Mesendoderm (in vitro differentiated cells): ENCODE measurements around the gene HOATZ.

Source experiments
- DNase-seq: peaks from one replicate; pipeline ENCODE4 v3.0.0; 2013
- H2AK5ac ChIP-seq: 2 replicates; pipeline ENCODE4 v1.6.1; 2013; ENCODE audit warnings: low read length, inconsistent platforms
- H2BK120ac ChIP-seq: 2 replicates; pipeline ENCODE4 v1.6.1; 2013; ENCODE audit warnings: low read depth, mild to moderate bottlenecking, low read length, moderate library complexity, mixed read lengths
- H2BK15ac ChIP-seq: replicated peaks from 2 replicates; pipeline ENCODE4 v1.6.1; 2013; ENCODE audit warnings: low read depth, mild to moderate bottlenecking, moderate library complexity
- H2BK5ac ChIP-seq: 2 replicates; pipeline ENCODE4 v1.6.1; 2013; ENCODE audit warnings: low read length, inconsistent platforms
- H3K18ac ChIP-seq: 2 replicates; pipeline ENCODE4 v1.6.1; 2013; ENCODE audit warnings: mild to moderate bottlenecking, low read length, mixed read lengths
- H3K23ac ChIP-seq: one replicate; pipeline ENCODE4 v1.6.1; 2013; ENCODE audit warnings: low read length
- H3K27ac ChIP-seq: 2 replicates; pipeline ENCODE4 v1.5.1; 2013; ENCODE audit warnings: low read depth, mild to moderate bottlenecking, inconsistent platforms, low read length, moderate library complexity
- H3K27me3 ChIP-seq: 2 replicates; pipeline ENCODE4 v1.6.1; 2013; ENCODE audit warnings: low read length, control low read depth, mild to moderate bottlenecking, inconsistent platforms; ENCODE audit not compliant: insufficient read depth, poor library complexity
- H3K36me3 ChIP-seq: 2 replicates; pipeline ENCODE4 v1.6.1; 2013; ENCODE audit warnings: low read length, inconsistent platforms; ENCODE audit not compliant: control insufficient read depth, insufficient read depth
- H3K4ac ChIP-seq: one replicate; pipeline ENCODE4 v1.6.1; 2013; ENCODE audit warnings: low read depth, mild to moderate bottlenecking, low read length, moderate library complexity
- H3K4me1 ChIP-seq: 2 replicates; pipeline ENCODE4 v1.6.1; 2013; ENCODE audit warnings: low read depth, low read length, inconsistent platforms; ENCODE audit not compliant: control insufficient read depth
- H3K4me2 ChIP-seq: 2 replicates; pipeline ENCODE4 v1.6.1; 2013; ENCODE audit warnings: low read length
- H3K4me3 ChIP-seq: 2 replicates; pipeline ENCODE4 v1.5.1; 2013; ENCODE audit warnings: mild to moderate bottlenecking, low read length
- H3K56ac ChIP-seq: one replicate; pipeline ENCODE4 v1.6.1; 2013; ENCODE audit warnings: low read length
- H3K79me1 ChIP-seq: 2 replicates; pipeline ENCODE4 v1.6.1; 2013; ENCODE audit warnings: low read length, inconsistent platforms
- H3K79me2 ChIP-seq: 2 replicates; pipeline ENCODE4 v1.6.1; 2013; ENCODE audit warnings: mild to moderate bottlenecking, low read length; ENCODE audit not compliant: control insufficient read depth, insufficient read depth
- H3K9ac ChIP-seq: 2 replicates; pipeline ENCODE4 v1.6.1; 2013; ENCODE audit warnings: low read length, inconsistent platforms
- H4K5ac ChIP-seq: one replicate; pipeline ENCODE4 v1.6.1; 2013; ENCODE audit warnings: low read length
- H4K8ac ChIP-seq: one replicate; pipeline ENCODE4 v1.6.1; 2013; ENCODE audit warnings: low read depth, mild to moderate bottlenecking, control low read depth, low read length, moderate library complexity
- WGBS: extraction: QIAGEN DNeasy Blood & Tissue Kit; methylation state at CpG from one replicate; pipeline ENCODE4 v1.1.7; 2013; ENCODE audit warnings: low lambda C conversion rate, missing lambda C conversion rate; ENCODE audit not compliant: insufficient coverage; ENCODE audit errors: extremely low coverage; 5-methylcytosine and 5-hydroxymethylcytosine counted together

The HOATZ gene

DNA sequence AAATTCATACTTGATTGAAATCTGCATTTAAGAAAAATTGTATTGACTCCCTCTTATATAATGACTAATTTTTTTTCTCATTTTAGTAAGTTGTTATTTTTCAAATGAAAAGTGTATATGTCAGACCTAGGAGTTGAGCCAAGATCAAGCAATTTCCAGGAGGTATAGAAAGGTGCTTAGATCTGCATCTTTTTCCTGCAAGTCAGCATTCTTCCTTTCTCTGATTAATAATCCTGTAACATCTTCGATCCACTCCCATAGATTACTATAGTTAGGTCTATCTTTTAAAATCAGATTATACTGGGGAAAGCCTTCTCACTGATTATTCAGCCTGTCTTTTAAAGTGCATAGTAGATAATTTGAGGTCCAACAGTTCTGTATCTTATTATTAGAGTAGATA lies 12.7 kb downstream of the HOATZ start:
- H3K4me3 ChIP-seq, result no peak overlapping the region
- H3K23ac ChIP-seq, result no peak overlapping the region
- no peaks in the 10 kb centered on the region for H3K79me2 ChIP-seq
- H2BK15ac ChIP-seq, result no peak overlapping the region
- H3K36me3 ChIP-seq, result no peaks in the 10 kb centered on the region
- H2BK5ac ChIP-seq, result no peak overlapping the region
- no peaks in the 10 kb centered on the region for H3K79me1 ChIP-seq
- no peak overlapping the region for H3K4me2 ChIP-seq
- no peak overlapping the region for H2AK5ac ChIP-seq
- H2BK120ac ChIP-seq, result no peak overlapping the region
- H3K27me3 ChIP-seq, result no peaks in the 10 kb centered on the region
- no peak overlapping the region for H4K5ac ChIP-seq
- no peak overlapping the region for H3K27ac ChIP-seq
- DNase-seq, result no peak
- no peak overlapping the region for H3K18ac ChIP-seq
- H3K9ac ChIP-seq, result no peak overlapping the region
- H3K56ac ChIP-seq, result no peak overlapping the region
- no peak overlapping the region for H4K8ac ChIP-seq
- H3K4ac ChIP-seq, result no peak overlapping the region
- H3K4me1 ChIP-seq, result no peaks in the 10 kb centered on the region
- no CpG with 5 or more reads among the region's 1 CpG for WGBS

DNA sequence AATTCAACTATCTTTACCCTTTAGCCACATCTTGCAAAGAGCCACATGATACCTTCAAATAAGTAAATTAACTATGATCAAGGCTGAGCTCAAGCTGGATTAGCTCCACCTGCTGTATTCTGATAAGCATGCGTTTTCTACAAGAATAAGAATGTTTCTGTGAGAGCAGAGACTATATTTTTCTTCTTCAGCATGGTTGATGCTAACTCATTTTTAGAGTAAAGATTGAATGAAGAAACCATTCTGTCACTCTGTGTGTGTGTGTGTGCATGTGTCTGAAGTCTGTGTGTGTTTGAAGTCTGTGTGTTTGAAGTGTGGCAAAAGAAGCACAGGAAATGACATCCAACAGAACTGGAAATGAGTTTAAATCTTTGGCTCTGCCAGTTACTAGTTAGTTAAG lies 14.0 kb downstream of the HOATZ start:
- H2BK120ac ChIP-seq, result no peak overlapping the region
- H3K27ac ChIP-seq, result no peak overlapping the region

DNA sequence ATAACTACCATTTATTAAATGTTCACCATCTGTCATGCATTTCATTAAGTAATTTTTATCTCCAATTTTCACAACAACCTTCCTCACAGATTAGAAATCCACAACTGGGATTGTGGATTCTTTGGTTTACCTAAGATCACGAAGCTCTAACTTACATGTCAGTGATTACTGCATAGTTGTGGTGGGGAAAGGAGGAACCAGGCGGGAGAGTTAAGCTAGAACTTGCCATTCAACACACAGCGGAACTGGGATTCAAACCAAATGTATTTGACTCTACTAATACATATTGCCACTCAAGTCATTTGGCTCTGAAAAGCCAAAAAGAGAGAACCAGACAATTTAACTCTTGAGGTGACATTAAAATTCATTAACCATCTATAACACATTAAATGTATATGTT lies 15.5 kb downstream of the HOATZ start:
- H2BK15ac ChIP-seq, result no peak overlapping the region
- no peak overlapping the region for H2AK5ac ChIP-seq
- no peak overlapping the region for H3K27ac ChIP-seq
- H3K36me3 ChIP-seq, result no peaks in the 10 kb centered on the region
- H3K4me1 ChIP-seq, result no peaks in the 10 kb centered on the region
- no peak overlapping the region for H2BK5ac ChIP-seq
- H3K23ac ChIP-seq, result no peak overlapping the region
- no peak overlapping the region for H3K18ac ChIP-seq
- H3K79me1 ChIP-seq, result no peaks in the 10 kb centered on the region
- no peak overlapping the region for H4K5ac ChIP-seq
- no peak for DNase-seq
- no peak overlapping the region for H3K56ac ChIP-seq
- H3K4me2 ChIP-seq, result no peak overlapping the region
- no peak overlapping the region for H2BK120ac ChIP-seq
- WGBS, result no CpG with 5 or more reads among the region's 3 CpGs
- H4K8ac ChIP-seq, result no peak overlapping the region
- H3K79me2 ChIP-seq, result no peaks in the 10 kb centered on the region
- H3K4me3 ChIP-seq, result no peak overlapping the region
- no peak overlapping the region for H3K4ac ChIP-seq
- H3K27me3 ChIP-seq, result no peaks in the 10 kb centered on the region
- no peak overlapping the region for H3K9ac ChIP-seq

More for the DNA sequence above, 14.0 kb downstream of the HOATZ start:
- H3K4ac ChIP-seq, result no peak overlapping the region
- H3K27me3 ChIP-seq, result no peaks in the 10 kb centered on the region
- no peak overlapping the region for H3K4me3 ChIP-seq
- H3K4me1 ChIP-seq, result no peaks in the 10 kb centered on the region
- H3K23ac ChIP-seq, result no peak overlapping the region
- no peak overlapping the region for H3K56ac ChIP-seq
- H2BK5ac ChIP-seq, result no peak overlapping the region
- no peak overlapping the region for H3K4me2 ChIP-seq
- H4K5ac ChIP-seq, result no peak overlapping the region
- H2AK5ac ChIP-seq, result no peak overlapping the region
- H3K9ac ChIP-seq, result no peak overlapping the region
- no peak overlapping the region for H4K8ac ChIP-seq
- no CpG with 5 or more reads among the region's 1 CpG for WGBS
- H2BK15ac ChIP-seq, result no peak overlapping the region
- H3K18ac ChIP-seq, result no peak overlapping the region
- no peak for DNase-seq
- H3K36me3 ChIP-seq, result no peaks in the 10 kb centered on the region
- H3K79me2 ChIP-seq, result no peaks in the 10 kb centered on the region
- no peaks in the 10 kb centered on the region for H3K79me1 ChIP-seq

DNA sequence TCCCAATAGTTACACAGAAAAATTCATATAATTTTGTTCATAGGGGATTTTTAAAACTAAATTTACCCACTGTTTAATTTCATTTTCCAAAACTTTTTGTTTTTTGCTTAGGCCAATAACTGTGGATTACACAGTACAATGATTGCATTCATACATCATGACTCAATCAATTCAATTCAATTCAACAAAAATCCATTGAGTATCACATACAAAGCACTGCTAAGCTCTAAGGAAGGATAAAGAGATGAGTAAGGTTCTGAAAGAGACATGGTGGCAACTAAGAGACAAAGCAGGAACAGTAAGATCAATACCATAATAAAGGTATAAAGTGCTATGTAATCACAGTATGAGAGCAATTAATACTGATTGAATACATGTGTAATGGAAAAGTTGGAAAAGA lies 16.6 kb downstream of the HOATZ start:
- Histone ChIP-seq H2AK5ac (no peak overlapping the region), H3K36me3 (no peaks in the 10 kb centered on the region), H3K79me2 (no peaks in the 10 kb centered on the region), H4K8ac (no peak overlapping the region), H3K4me3 (no peak overlapping the region), H3K27me3 (no peaks in the 10 kb centered on the region), H3K23ac (no peak overlapping the region), H3K27ac (no peak overlapping the region), H4K5ac (no peak overlapping the region), H2BK120ac (no peak overlapping the region), H3K56ac (no peak overlapping the region), H3K4me1 (no peaks in the 10 kb centered on the region), H3K9ac (no peak overlapping the region), H3K18ac (no peak overlapping the region), H3K4me2 (no peak overlapping the region), H2BK5ac (no peak overlapping the region), H3K79me1 (no peaks in the 10 kb centered on the region), H3K4ac (no peak overlapping the region), H2BK15ac (no peak overlapping the region)
- DNase-seq, result no peak

DNA sequence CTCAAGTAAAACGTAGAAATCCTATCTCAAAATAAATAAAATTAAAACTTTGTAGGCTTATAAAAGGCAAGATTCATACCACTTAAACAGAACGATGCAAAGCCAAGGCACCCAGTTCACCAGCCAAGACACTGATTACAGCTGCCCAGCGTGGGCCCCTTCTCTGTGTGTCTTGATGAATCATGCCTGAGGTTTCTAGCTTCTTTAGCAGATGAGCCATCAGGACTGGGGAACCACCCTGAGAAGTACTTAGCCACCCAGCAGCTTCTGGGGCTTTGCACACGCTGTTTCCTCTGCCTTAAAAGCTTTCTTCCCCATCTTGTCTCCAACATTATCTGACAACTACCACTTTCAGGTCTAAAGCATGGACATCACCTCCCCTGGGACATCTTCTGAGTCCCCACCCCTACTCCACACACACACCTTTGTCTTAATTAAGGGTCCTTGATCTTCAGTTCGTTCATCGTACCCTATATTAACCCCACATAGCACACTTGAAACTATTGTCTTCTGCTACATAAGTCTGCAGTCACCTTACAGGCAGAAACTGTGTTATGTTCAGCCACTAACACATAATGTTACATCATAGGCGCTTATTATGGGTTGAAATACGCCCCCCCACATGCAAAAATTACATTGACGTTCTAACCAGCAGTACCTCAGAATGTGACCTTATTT lies 17.2 kb downstream of the HOATZ start:
- Histone ChIP-seq H3K18ac (no peak overlapping the region), H3K4me2 (no peak overlapping the region), H2BK120ac (no peak overlapping the region), H3K9ac (no peak overlapping the region), H2BK15ac (no peak overlapping the region), H3K79me2 (no peaks in the 10 kb centered on the region), H3K23ac (no peak overlapping the region), H3K36me3 (no peaks in the 10 kb centered on the region), H3K4me3 (no peak overlapping the region), H3K4me1 (no peaks in the 10 kb centered on the region), H3K4ac (no peak overlapping the region), H4K8ac (no peak overlapping the region), H2AK5ac (no peak overlapping the region), H2BK5ac (no peak overlapping the region), H3K27ac (no peak overlapping the region), H3K79me1 (no peaks in the 10 kb centered on the region), H3K56ac (no peak overlapping the region), H4K5ac (no peak overlapping the region), H3K27me3 (no peaks in the 10 kb centered on the region)
- no CpG with 5 or more reads among the region's 9 CpGs for WGBS
- peak; percentile 57 for DNase-seq

DNA sequence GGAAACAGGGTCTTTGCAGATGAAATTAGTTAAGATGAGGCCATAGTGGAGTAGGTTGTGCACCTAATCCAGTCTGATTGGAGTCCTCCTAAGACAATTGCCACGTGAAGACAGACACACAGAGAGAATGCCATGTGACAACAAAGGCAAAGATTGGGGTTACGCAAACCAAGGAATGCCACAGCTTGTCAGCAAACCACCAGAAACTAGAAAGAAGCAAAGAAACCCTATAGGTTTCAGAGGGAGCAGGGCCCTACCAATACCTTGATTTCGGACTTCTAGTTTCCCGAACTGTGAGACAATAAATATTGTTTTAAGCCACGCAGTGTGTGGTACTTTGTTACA lies 17.8 kb downstream of the HOATZ start:
- Histone ChIP-seq H3K27ac (no peak overlapping the region), H2BK120ac (no peak overlapping the region), H3K9ac (no peak overlapping the region)

More for the DNA sequence above, 17.8 kb downstream of the HOATZ start:
- H3K4me1 ChIP-seq, result no peaks in the 10 kb centered on the region
- no peak overlapping the region for H3K23ac ChIP-seq
- H3K36me3 ChIP-seq, result no peaks in the 10 kb centered on the region
- no CpG with 5 or more reads among the region's 5 CpGs for WGBS
- no peak overlapping the region for H3K4me3 ChIP-seq
- no peak overlapping the region for H3K4me2 ChIP-seq
- no peak overlapping the region for H3K18ac ChIP-seq
- DNase-seq, result no peak
- no peak overlapping the region for H4K5ac ChIP-seq
- no peak overlapping the region for H3K4ac ChIP-seq
- H3K27me3 ChIP-seq, result no peaks in the 10 kb centered on the region
- no peak overlapping the region for H2AK5ac ChIP-seq
- no peak overlapping the region for H4K8ac ChIP-seq
- H2BK15ac ChIP-seq, result no peak overlapping the region
- no peak overlapping the region for H3K56ac ChIP-seq
- no peaks in the 10 kb centered on the region for H3K79me1 ChIP-seq
- no peaks in the 10 kb centered on the region for H3K79me2 ChIP-seq
- no peak overlapping the region for H2BK5ac ChIP-seq
